Measurements from ENCODE around the gene DNAH2.
A peak's percentile ranks its signal among the peaks of the same experiment; 100 is the strongest.

DNAH2 gene

DNA sequence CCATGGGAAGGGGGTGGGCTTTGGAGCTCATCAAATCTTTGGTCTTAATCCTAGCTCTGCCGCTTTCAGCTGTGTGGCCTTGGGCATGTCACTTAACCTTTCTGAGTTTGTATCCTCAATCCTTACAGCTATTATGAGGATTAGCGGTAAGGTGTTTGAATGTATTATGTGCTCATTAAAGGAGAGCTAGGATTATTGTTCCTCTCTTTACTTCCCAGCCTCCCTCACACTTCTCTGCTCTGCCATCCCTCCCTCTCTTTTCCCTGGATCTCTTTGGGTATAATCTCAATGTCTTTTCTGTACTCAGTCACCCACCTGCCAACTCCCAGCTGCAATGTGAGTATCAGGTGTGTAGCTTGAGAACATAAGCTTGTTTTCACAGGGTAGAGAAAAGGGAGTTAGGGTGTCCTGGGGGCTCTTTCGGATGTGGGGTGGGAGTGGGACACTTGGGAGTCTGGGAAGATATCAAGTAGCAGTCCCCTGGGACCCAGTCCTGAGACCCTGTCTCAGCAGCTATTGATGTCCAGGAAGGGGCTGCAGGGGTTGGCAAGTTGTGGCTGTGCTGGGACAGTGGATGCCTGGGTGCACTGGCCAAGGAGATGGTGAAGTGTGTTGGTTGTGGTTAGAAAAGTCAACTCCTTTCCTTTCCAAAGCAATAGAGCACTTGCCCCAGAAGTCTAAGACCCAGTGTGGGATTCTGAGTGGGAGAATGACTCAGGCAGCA, 10.8 kb upstream of the DNAH2 start:
- ATAC-seq (replicated peaks; ENCODE audit: extremely low read depth, poor library complexity, severe bottlenecking) (no peak), DNase-seq (ENCODE audit: low spot score in 2 of 2) (no peak)
- Mint-ChIP-seq H3K36me3 (ENCODE audit: insufficient read depth) (peaks cover 2% of the 10 kb centered on the region), H3K4me1 (peaks cover 38% of the 10 kb centered on the region), H3K4me3 (no peak overlapping the region), H3K27me3 (peaks cover 87% of the 10 kb centered on the region), H3K27ac (ENCODE audit: low read depth) (no peak overlapping the region), H3K9me3 (no peaks in the 10 kb centered on the region)

- DNase-seq (ENCODE audit: low spot score in 2 of 2), result no peak
- H3K27ac Mint-ChIP-seq (ENCODE audit: low read depth), result no peak overlapping the region
- ATAC-seq (replicated peaks; ENCODE audit: extremely low read depth, poor library complexity, severe bottlenecking), result no peak
- peaks cover 38% of the 10 kb centered on the region for H3K4me1 Mint-ChIP-seq
- no peaks in the 10 kb centered on the region for H3K36me3 Mint-ChIP-seq (ENCODE audit: insufficient read depth)
- no peaks in the 10 kb centered on the region for H3K9me3 Mint-ChIP-seq
- no peak overlapping the region for H3K4me3 Mint-ChIP-seq
- peaks cover 88% of the 10 kb centered on the region for H3K27me3 Mint-ChIP-seq
These were observed 10.1 kb upstream of the DNAH2 start for GRCh38 chr17:7707446-7707845.

DNA sequence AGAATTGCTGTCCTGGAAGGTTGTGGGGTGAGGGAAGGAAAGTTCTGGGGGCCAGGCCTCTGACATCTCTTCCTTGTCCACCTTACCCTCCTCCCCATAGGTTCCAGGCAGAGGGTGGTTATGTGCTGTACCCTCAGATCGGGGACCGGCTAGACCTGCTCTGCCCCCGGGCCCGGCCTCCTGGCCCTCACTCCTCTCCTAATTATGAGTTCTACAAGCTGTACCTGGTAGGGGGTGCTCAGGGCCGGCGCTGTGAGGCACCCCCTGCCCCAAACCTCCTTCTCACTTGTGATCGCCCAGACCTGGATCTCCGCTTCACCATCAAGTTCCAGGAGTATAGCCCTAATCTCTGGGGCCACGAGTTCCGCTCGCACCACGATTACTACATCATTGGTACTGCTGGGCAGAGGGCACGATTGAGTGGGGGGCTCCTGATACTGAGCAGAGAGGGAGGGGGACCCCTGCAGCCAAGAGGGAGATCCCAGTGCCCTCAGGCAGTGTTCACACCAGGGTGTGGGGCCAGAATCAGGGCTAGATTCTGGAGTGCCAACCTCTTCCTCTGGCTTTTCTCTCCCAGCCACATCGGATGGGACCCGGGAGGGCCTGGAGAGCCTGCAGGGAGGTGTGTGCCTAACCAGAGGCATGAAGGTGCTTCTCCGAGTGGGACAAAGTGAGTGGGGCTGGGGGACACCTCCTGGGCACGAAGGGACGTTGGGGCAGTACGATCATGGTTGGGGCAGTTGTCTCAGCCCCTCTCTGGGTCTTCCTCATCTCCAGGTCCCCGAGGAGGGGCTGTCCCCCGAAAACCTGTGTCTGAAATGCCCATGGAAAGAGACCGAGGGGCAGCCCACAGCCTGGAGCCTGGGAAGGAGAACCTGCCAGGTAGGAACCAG, 9.4 kb upstream of the DNAH2 start:
- Mint-ChIP-seq H3K36me3 (ENCODE audit: insufficient read depth) (no peaks in the 10 kb centered on the region), H3K27ac (ENCODE audit: low read depth) (no peak overlapping the region), H3K9me3 (no peaks in the 10 kb centered on the region), H3K4me3 (no peak overlapping the region), H3K27me3 (peaks cover 92% of the 10 kb centered on the region), H3K4me1 (peaks cover 38% of the 10 kb centered on the region)
- ATAC-seq (replicated peaks; ENCODE audit: extremely low read depth, poor library complexity, severe bottlenecking), result no peak
- no peak for DNase-seq (ENCODE audit: low spot score in 2 of 2)

DNA sequence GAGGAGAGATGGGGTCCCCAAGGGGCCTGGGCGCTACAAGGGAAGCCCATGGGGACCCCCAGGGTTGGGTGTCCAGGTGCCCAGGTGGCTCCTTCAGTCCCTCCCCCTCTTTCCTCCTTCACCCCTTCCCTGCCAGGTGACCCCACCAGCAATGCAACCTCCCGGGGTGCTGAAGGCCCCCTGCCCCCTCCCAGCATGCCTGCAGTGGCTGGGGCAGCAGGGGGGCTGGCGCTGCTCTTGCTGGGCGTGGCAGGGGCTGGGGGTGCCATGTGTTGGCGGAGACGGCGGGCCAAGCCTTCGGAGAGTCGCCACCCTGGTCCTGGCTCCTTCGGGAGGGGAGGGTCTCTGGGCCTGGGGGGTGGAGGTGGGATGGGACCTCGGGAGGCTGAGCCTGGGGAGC, 8.5 kb upstream of the DNAH2 start:
- Mint-ChIP-seq H3K36me3 (ENCODE audit: insufficient read depth) (no peaks in the 10 kb centered on the region), H3K4me1 (peaks cover 32% of the 10 kb centered on the region), H3K9me3 (no peaks in the 10 kb centered on the region), H3K4me3 (no peak overlapping the region), H3K27ac (ENCODE audit: low read depth) (no peak overlapping the region), H3K27me3 (peaks cover 92% of the 10 kb centered on the region)
- DNase-seq (ENCODE audit: low spot score in 2 of 2), result no peak
- no peak for ATAC-seq (replicated peaks; ENCODE audit: extremely low read depth, poor library complexity, severe bottlenecking)

DNA sequence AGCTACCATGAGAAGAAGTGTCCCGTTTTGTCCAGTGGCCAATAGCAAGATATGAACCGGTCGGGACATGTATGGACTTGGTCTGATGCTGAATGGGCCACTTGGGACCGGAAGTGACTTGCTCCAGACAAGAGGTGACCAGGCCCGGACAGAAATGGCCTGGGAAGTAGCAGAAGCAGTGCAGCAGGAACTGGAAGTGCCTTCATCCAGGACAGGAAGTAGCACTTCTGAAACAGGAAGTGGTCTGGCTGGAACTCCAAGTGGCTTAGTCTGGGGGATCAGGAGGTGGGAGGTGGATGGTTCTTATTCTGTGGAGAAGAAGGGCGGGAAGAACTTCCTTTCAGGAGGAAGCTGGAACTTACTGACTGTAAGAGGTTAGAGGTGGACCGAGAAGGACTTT, 7.2 kb upstream of the DNAH2 start:
- Mint-ChIP-seq H3K27ac (ENCODE audit: low read depth) (no peak overlapping the region), H3K36me3 (ENCODE audit: insufficient read depth) (no peaks in the 10 kb centered on the region), H3K9me3 (no peaks in the 10 kb centered on the region), H3K4me1 (peaks cover 23% of the 10 kb centered on the region), H3K27me3 (peaks cover 92% of the 10 kb centered on the region), H3K4me3 (no peak overlapping the region)
- DNase-seq (ENCODE audit: low spot score in 2 of 2) (no peak), ATAC-seq (replicated peaks; ENCODE audit: extremely low read depth, poor library complexity, severe bottlenecking) (no peak)

- no peaks in the 10 kb centered on the region for H3K36me3 Mint-ChIP-seq (ENCODE audit: insufficient read depth)
- H3K27me3 Mint-ChIP-seq, result peaks cover 92% of the 10 kb centered on the region
- no peak overlapping the region for H3K4me3 Mint-ChIP-seq
- DNase-seq (ENCODE audit: low spot score in 2 of 2), result no peak
- ATAC-seq (replicated peaks; ENCODE audit: extremely low read depth, poor library complexity, severe bottlenecking), result no peak
- peaks cover 17% of the 10 kb centered on the region for H3K4me1 Mint-ChIP-seq
- no peak overlapping the region for H3K27ac Mint-ChIP-seq (ENCODE audit: low read depth)
- no peaks in the 10 kb centered on the region for H3K9me3 Mint-ChIP-seq
These were observed 6.3 kb upstream of the DNAH2 start for GRCh38 chr17:7711051-7711755.

GRCh38 chr17:7712111-7712771, 5.3 kb upstream of the DNAH2 start:
- no peaks in the 10 kb centered on the region for H3K9me3 Mint-ChIP-seq
- no peak overlapping the region for H3K4me3 Mint-ChIP-seq
- ATAC-seq (replicated peaks; ENCODE audit: extremely low read depth, poor library complexity, severe bottlenecking) (no peak), DNase-seq (ENCODE audit: low spot score in 2 of 2) (no peak)
- H3K4me1 Mint-ChIP-seq, result peaks cover 24% of the 10 kb centered on the region
- H3K27ac Mint-ChIP-seq (ENCODE audit: low read depth), result no peak overlapping the region
- H3K27me3 Mint-ChIP-seq, result peaks cover 92% of the 10 kb centered on the region
- no peaks in the 10 kb centered on the region for H3K36me3 Mint-ChIP-seq (ENCODE audit: insufficient read depth)

DNA sequence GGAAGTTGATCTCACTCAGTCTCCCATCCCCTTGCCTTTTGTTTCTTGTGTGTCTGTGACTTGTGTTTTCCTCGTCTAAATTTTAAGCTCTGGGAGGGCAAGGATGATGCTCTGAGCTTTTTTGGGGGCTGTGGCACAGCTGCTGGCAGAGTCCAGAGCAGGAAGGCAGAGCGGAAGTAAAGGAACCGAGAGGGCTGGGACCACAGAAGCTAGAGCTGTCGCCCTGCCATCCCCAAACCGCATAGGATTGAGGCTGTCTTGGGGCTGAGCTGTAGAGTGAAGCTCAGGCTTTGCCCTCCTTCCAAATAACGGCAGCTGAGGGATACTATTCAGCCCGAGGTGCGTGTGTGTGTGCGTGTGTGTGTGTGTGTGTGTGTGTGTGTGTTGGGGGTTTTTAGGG, 3.8 kb upstream of the DNAH2 start:
- Mint-ChIP-seq H3K27me3 (peaks cover 95% of the 10 kb centered on the region), H3K27ac (ENCODE audit: low read depth) (no peak overlapping the region), H3K36me3 (ENCODE audit: insufficient read depth) (no peaks in the 10 kb centered on the region), H3K4me1 (peaks cover 34% of the 10 kb centered on the region), H3K4me3 (no peak overlapping the region), H3K9me3 (no peaks in the 10 kb centered on the region)
- ATAC-seq (replicated peaks; ENCODE audit: extremely low read depth, poor library complexity, severe bottlenecking) (no peak), DNase-seq (ENCODE audit: low spot score in 2 of 2) (no peak)

DNA sequence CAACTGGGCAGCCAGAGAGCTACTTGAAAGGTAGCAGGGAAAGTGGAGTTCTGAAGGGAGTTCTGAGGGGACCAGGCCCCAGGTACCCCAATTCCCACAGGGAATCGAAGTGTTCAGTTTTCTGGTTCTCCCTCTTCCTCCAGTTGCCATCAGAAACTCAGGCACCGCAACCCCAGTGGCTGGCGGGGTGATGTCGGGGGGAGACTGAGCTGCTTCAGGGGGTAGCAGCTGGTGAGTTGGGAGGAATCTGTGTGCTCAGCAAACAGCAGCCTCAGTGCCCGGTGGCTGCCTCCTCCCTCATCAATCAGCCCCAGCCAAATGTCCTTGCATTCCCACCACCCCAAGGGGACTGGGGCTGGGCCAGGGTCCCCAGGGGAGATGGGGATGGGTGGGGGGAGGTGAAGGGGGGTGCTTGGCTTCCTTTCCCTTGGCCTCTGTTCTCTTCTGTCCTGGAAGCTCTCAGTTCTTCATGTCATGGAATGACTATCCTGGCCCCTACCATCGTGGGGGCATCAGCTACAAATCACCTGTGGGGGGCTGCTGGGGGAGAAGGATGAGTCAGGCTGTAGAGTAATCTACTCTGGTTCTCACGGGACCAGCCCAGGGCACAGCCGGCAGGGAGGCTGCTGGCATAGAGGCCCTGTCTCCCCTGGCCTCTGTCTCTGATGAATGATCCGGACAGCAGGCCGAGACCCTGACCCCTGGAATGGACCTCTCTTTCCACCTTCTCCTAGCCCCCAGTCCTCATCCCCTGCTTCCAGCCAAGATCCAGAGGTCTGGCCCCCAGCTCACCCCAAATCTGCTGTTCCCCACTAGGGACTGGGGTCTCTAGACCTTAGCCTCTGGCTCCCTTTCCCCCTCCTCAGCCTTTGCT, 2.6 kb upstream of the DNAH2 start:
- Mint-ChIP-seq H3K9me3 (no peaks in the 10 kb centered on the region), H3K27me3 (peaks cover 100% of the 10 kb centered on the region), H3K27ac (ENCODE audit: low read depth) (no peak overlapping the region), H3K4me3 (no peak overlapping the region), H3K36me3 (ENCODE audit: insufficient read depth) (no peaks in the 10 kb centered on the region), H3K4me1 (peaks cover 30% of the 10 kb centered on the region)
- no peak for DNase-seq (ENCODE audit: low spot score in 2 of 2)
- no peak for ATAC-seq (replicated peaks; ENCODE audit: extremely low read depth, poor library complexity, severe bottlenecking)

DNA sequence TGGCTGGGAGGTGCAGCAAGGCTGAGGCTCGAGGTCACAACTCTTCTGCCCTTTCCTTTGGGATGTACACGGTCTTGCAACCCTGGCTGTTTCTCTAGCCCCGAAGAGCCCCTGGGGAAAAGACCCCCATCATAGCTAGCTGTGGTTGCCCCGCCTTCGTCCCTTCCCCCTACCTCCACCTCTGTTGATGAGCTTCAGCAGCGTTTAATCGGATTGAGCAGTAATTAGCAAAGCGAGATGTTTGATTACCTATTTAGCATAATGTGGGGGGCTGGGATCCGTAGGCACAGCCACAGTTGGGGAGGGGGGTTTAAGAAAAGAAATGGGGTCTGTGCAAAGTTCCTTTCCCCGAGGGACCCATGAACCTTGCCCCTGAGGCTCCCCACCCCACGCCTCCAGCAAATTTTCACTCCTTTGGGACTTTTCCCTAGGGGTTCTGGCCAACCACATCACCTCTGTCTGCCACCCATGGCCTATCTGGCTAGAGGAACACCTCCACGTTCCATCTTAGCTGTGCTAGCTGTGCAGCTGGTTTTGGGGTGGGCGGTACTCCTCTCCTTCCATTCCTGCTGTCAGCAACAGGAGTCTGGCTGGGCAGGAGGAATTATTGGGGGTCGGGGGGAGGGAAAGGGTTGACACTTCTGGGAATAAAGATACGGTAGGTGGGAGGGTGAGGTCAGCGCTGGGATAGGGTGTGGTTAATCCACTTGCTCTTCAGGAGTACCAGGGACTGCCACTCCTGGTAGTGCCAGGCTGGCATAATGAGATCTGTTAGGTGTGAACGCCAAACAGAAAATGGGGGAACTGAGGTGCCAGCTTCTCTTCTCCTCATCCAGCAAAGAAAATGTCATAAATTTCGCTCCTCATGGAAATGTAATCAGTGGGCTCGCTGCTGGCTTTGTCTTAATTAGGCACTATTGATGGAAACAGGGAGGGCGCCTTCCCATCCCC, 1.3 kb upstream of the DNAH2 start:
- Mint-ChIP-seq H3K4me3 (no peak overlapping the region), H3K27me3 (peaks cover 100% of the 10 kb centered on the region), H3K4me1 (peaks cover 20% of the 10 kb centered on the region), H3K9me3 (no peaks in the 10 kb centered on the region), H3K36me3 (ENCODE audit: insufficient read depth) (no peaks in the 10 kb centered on the region), H3K27ac (ENCODE audit: low read depth) (no peak overlapping the region)
- DNase-seq (ENCODE audit: low spot score in 2 of 2) (no peak), ATAC-seq (replicated peaks; ENCODE audit: extremely low read depth, poor library complexity, severe bottlenecking) (no peak)

DNA sequence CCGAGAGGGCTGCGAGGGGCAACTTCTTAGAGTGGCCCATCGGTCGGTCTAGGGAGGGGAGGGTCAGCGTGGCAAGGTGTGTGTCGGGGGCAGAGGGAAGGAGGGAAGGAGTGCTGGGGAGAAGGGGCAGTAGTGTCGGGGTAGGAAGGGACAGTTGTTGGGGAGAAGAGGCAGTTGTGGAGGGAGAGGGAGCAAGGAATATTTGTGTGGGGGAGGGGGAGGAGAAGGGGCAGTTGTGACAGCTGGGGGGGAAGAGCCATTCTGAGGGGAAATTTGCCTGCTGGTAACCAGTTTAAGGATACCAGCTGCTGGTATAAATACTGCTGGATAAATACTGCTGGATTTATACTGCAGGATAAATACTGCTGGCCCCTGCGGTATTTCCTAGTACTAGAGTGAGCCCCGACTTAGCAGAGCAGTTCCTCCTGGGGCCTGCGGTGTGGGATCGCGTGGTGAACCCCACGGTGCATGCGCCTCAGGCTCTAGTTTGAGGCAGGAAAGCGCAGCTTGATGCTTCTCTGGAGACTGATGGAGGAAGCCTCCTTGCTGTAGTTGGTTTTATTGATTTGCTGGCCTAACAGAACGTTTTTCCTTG, 309 bp downstream of the DNAH2 start:
- no peaks in the 10 kb centered on the region for H3K36me3 Mint-ChIP-seq (ENCODE audit: insufficient read depth)
- H3K27ac Mint-ChIP-seq (ENCODE audit: low read depth), result no peak overlapping the region
- DNase-seq (ENCODE audit: low spot score in 2 of 2) (no peak), ATAC-seq (replicated peaks; ENCODE audit: extremely low read depth, poor library complexity, severe bottlenecking) (peak; percentile 64)
- H3K9me3 Mint-ChIP-seq, result no peaks in the 10 kb centered on the region
- peaks cover 100% of the 10 kb centered on the region for H3K27me3 Mint-ChIP-seq
- peak overlapping the region; percentile 53 for H3K4me3 Mint-ChIP-seq
- H3K4me1 Mint-ChIP-seq, result peaks cover 20% of the 10 kb centered on the region

All from central memory CD8-positive, alpha-beta T cell (primary cell).